Heart left ventricle (tissue), 13 donors: ENCODE results near the gene DOCK1.

ENCODE experiments used
- CTCF ChIP-seq, 12 donors: fragments of 200-600 bp; sonication (generic) in 4 of 12; IDR thresholded peaks; one replicate each; pipeline versions ENCODE4 v1.5.0 to v1.8.0; 2018 to 2022; ENCODE audit warnings: antibody characterized with exemption in 12 of 12, mild to moderate bottlenecking in 5 of 12
- POLR2A ChIP-seq, 2 donors: fragments of 450-650 bp; IDR thresholded peaks; one replicate each; pipeline ENCODE4 v1.6.1; 2017; ENCODE audit warnings: antibody characterized with exemption in 2 of 2, mild to moderate bottlenecking in 2 of 2, moderate library complexity in 2 of 2
- donor health status: ischemic (EF 13 %, LVEDD 7.1; RV severe dilation, severe dysfunction).
- donor health status: DM: no; HTN: yes; CAD: no.
- donor health status: DM: no; HTN: no; CAD: no.
- donor health status: ischemic (EF 25% LVEDD 6.9; RV normal size, moderate dysfunction).
- donor health status: ischemic (EF 25% LVEDD 5.7; RV mildly dilated, moderate dysfunction).
- donor health status: ischemic (EF 35%, LVEDD 5.7; RV mildly dilated, moderate dysfunction).
- donor health status: nonischemic (EF 11% LVEDD 7.7; RV severe dilation, severe dysfunction).
- donor health status: DM: yes; HTN: yes; CAD: no.
- donor health status: PGD.
- donor health status: ischemic (EF 29% LVEDD 5.4; RV normal size, mild dysfunction).
- donor health status: nonischemic (EF 23%, LVEDD 6.1; RV moderate dilation, normal function).

GRCh38 chr10:126933116-126933515 lies 27.9 kb downstream of the DOCK1 start:
- TF ChIP-seq CTCF (IDR thresholded peaks at IDR 0.05) (no peak), POLR2A (IDR thresholded peaks at IDR 0.05) (no peak)
